DMS53 (cell line): ENCODE measurements around the gene PBX1.

Experiments used
- DNase-seq: peaks from one replicate; lab custom pipeline; 2025; lab: John Stamatoyannopoulos, UW

PBX1 gene

DNA sequence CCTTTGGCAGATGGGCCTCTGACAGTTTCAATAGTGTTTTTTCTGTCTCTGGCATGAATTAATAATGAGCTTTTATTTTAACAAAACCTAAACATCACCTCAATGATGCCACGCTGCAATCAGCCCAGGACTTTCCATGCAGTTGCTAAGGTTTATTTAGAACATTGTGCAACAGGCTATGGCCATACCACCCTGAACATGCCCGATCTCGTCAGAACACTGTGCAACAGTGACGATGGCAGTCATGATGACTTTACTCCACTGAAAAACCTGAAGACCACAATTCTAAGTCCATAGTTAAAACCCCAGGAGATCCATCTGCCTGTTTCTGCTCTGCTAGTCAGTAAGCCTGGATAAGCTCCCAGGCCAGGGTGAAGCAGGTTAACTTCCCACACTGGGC, 310.0 kb downstream of the PBX1 start:
- no peak for DNase-seq

DNA sequence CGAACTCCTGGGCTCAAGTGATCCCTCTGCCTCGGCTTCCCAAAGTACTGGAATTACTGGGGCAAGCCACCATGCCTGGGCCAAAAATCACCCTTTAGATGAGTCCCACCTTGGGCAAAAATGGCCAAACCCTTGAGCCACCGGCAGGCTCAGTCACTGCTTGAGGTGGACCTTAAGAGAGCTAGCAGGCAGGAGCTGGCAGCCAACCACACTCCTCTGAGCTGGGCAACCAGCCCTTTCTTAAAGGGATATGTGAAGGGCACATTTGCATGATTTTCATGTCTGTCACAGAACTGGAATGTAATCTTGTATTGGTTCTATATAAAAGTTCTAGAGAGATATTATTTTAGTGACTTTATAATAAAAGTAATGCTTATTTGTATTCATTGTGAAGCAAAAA, 316.5 kb downstream of the PBX1 start:
- no peak for DNase-seq

DNA sequence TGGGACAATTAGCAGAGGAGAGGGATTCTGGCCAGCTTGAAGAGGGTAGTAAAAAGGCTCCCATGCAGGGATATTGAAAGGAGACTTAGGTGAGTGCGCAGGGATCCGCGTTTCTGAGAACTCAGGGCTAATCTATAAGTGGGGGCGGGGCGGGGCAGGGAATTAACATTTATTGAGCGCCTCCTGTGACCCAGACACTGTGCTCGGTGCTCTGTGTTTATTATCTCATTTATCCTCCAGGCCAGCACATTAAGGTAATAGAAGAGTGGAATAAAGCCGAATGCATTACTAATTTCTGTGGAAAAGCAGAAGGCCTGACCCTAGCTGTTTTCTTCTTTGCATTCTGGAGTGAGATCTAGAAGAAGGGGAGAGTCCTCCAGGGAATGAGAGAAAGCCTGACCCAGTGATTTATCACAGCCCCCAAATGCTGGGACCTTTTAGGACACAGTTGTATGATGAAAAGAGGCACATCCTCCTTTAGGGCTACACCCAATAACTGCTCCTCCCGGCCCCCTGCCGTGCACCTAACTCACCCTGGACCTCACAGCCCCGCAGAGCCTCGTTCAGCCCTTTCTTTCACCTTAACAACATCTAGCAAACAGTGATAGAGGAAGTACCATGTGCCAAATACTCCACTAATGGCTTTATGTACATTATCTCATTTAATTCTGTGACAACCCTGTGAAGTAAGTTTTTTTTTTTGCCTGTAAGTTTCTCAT, 317.6 kb downstream of the PBX1 start:
- DNase-seq = no peak

DNA sequence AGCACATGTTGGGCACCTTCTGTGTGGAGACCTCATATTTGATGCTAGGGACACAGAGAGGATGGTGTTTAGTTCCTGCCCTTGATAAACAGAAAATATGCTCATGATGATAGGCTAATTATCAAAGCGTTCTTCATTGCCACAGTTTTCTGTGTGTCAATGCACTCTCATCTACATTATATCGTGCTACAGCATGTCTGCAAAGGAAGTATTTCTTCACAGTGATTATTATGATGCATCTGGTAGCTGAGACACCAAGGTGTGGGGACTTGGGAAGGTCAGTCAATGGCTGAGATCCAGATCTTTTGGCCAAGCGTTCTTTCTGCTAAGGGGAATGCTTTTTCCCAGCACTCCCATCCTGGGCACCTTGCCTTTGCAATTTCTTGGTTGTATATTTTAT, 321.2 kb downstream of the PBX1 start:
- DNase-seq = no peak

DNA sequence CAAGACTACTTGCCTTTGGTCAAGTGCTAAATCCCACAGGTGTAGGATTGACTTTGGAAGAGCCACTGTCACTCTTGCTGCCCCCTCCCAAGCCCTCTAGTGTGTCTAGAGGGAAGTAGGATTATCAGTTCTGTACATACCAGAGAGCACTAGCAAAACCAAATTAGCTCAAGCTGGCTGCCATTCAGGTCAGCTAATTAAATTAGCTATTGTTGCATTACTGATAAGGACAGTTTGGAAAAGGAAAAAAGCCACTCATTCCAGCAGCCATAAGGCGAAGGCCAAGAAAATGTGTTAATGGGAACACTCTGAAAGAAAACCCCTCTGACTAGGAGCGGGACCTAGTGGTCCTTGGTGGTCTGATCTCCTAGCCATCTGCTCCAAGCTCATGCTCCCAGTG, 321.7 kb downstream of the PBX1 start:
- no peak for DNase-seq

DNA sequence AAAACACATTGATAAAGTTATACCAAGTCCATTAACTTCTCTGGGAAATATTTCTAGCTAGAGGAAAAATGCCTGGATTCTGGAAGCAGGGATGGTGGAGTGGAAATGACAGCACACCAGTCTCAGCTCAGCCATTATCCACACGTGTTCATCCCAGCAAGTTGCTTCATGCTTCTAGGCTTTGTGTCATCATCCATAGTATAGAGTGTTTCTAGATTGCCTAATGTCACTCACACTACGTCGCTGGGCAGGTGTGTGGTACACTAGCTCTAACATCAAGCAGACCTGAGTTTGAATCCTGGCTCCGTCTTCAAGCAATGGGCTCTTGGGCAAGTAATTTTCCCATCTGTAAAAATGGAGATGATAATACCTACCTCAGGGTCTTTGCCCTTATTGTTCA, 326.3 kb downstream of the PBX1 start:
- DNase-seq = no peak

DNA sequence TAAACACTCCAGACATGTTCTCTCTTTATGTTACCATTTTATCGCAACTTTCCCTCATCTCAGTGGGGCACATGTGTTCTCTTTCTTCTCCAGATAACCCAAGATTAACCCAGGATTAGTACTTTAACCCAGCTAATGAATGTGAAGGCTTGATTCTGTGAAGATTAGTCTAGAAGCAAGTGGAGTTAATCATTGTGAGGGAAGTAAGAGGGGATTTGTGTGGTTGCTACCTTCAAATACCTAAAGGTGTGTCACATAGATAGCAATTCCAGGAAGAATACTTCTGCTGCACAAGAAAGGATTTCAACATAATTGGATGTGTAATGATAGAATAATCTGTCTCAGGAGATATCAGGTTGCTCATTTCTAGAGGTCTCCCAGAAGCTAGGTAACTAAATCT, 327.1 kb downstream of the PBX1 start:
- DNase-seq = no peak

DNA sequence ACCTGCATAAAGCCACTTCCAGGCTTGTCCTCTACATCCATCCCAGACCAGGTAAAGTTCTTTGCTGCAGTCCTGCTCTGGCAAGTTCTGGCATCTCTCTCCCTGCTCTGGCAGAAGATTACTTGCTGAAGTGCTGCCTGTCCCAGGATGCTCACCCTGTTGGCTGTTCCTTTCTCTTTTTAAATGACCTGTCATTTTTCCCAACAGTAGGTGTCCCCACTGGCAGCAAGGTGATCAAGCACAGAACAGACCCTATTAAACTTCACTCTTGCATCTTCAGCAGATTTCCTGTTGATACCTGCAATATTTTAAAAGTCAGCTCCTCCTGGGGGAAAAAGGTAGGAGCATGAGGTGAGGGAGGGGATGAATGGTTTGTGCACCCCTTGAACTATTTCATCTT, 332.6 kb downstream of the PBX1 start:
- DNase-seq = peak; percentile 54

DNA sequence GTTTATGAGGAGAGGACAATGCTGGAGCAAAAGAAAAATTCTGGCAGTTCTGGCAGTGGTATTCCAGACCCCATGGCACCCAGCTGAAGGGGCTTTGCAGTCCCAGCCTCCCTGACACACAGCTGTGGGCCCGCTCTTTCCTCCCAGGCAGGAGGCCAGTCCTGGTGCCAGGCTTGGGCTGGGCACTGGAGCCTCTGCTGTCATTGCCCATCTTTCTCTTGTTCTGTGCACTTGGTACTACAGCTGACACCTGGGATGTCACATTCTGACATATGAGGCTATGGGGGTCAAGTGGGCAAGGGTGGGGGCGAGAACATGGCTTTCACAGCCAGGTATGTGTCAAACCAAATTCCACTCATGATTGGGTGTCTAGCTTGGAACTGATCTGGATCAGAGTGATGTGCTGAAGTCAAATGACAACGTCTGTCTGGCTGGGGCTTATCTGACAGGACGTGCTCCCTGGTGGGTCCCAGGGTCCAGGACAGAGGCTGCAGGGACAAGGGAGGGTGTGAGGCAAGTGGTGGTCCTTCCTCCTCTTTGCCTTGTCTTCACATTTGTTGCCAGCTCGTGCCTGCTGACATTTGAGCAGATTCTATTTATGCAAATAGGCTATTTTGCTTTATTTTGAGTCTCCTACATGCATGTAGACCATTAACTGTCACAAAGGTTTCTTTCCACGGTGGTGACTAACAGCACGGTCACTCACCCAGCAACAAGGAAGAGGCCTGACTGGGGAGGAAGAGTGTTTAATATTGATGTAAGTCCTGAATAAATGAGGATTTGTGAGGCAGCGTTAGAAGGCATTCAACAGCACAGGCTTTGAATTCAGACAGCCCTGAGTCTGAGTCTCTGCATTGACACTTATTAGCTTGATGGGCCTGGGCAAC, 336.3 kb downstream of the PBX1 start:
- no peak for DNase-seq

DNA sequence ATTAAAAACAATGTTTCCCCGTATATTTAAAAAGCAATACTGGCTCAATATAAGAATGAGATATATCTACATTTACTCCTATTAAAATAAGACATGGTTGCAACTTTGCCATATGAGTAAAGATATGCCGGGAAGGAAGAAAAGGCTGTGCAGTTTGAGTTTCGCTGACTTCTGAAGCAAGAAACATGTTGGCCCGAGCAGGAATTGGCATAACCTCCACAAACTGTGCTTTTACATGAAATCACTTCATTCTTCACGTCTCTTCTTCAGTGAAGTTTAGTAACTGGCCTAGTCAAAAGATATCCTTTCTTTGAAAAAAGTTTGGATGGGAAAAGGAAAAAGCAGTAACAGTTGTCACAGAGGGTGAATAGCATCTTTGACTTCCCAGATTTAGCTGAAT, 342.0 kb downstream of the PBX1 start:
- no peak for DNase-seq
